DND-41 (cell line): ENCODE results near the gene SEC31B.

ENCODE experiments used
- ATAC-seq: fragments of 200-7000 bp; cut with Tn5 transposase; 3 replicates; pipeline ENCODE4 v1.9.1; 2021; ENCODE audit warnings: low read depth; ENCODE audit not compliant: insufficient read depth
- DNase-seq: peaks from one replicate; pipeline ENCODE4 v3.0.0-alpha.2; 2020
- H2AFZ ChIP-seq: 2 replicates; pipeline ENCODE4 v1.6.0; 2012; ENCODE audit warnings: low read depth, low read length
- H3K27ac ChIP-seq: 2 replicates; pipeline ENCODE4 v1.5.1; 2012; ENCODE audit warnings: low read length, inconsistent platforms
- H3K27me3 ChIP-seq: fragments of 200-600 bp; sonication (generic); 2 replicates; pipeline ENCODE4 v1.6.0; 2012; ENCODE audit warnings: low read length, mild to moderate bottlenecking, inconsistent platforms; ENCODE audit not compliant: insufficient read depth, poor library complexity
- H3K36me3 ChIP-seq: 2 replicates; pipeline ENCODE4 v1.5.1; 2012; ENCODE audit warnings: low read length, inconsistent platforms; ENCODE audit not compliant: insufficient read depth
- H3K4me1 ChIP-seq: 2 replicates; pipeline ENCODE4 v1.5.1; 2012; ENCODE audit warnings: mild to moderate bottlenecking, low read length; ENCODE audit not compliant: insufficient read depth
- H3K4me2 ChIP-seq: 2 replicates; pipeline ENCODE4 v1.6.0; 2012; ENCODE audit warnings: mild to moderate bottlenecking, moderate library complexity, low read length, inconsistent platforms; ENCODE audit not compliant: insufficient read depth
- H3K4me3 ChIP-seq, 2 experiments: fragments of 200-600 bp in 1 of 2; shearing (Covaris generic) in 1 of 2; 2 replicates each; pipeline ENCODE4 v1.5.1; 2012 to 2016; ENCODE audit warnings: inconsistent platforms in 2 of 2, low read length in 2 of 2, mild to moderate bottlenecking in 2 of 2, low read depth in 1 of 2, moderate library complexity in 1 of 2
- H3K79me2 ChIP-seq: 2 replicates; pipeline ENCODE4 v1.6.0; 2012; ENCODE audit warnings: low read length, inconsistent platforms; ENCODE audit not compliant: insufficient read depth
- H3K9ac ChIP-seq: 2 replicates; pipeline ENCODE4 v1.6.0; 2012; ENCODE audit warnings: low read depth, mild to moderate bottlenecking, inconsistent platforms, low read length, moderate library complexity
- H3K9me3 ChIP-seq: 2 replicates; pipeline ENCODE4 v1.5.1; 2012; ENCODE audit warnings: low read length, moderate library complexity, mild to moderate bottlenecking, inconsistent platforms; ENCODE audit not compliant: insufficient read depth, severe bottlenecking
- H4K20me1 ChIP-seq: 2 replicates; pipeline ENCODE4 v1.6.0; 2012; ENCODE audit warnings: low read length; ENCODE audit not compliant: insufficient read depth
- EZH2 ChIP-seq: IDR thresholded peaks from 3 replicates; pipeline ENCODE4 v1.6.1; 2012; ENCODE audit warnings: borderline replicate concordance, low read depth, mild to moderate bottlenecking, moderate library complexity, low read length, inconsistent platforms; ENCODE audit not compliant: severe bottlenecking
- TF ChIP-seq, protein P1 (sequence below): IDR thresholded peaks from 2 replicates; pipeline ENCODE4 v1.5.1; 2012; ENCODE audit warnings: borderline replicate concordance, low read length, moderate library complexity, mild to moderate bottlenecking; ENCODE audit not compliant: poor library complexity, severe bottlenecking; ENCODE audit errors: extremely low read depth

The SEC31B gene

DNA sequence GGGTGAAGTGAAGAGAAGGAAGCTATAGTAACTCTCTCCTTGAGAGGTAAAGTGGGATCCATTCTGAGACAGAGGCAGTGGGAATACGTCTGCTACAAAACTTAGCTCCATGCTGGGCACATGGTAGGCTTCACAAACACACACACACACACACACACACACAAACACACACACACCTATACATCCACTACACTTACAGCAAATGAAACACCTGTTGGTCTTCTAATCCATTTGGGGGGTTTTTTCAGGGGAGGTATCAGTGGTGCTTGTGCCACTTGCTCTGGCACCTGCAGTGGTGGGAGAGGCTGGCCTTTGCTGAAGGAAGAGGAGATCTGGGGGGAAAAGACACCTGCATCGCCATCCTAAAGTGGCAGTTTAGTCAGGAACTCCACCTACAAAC is 14.5 kb downstream of the SEC31B start:
- Histone ChIP-seq H3K4me2 (peak overlapping the region; percentile 5; the same call in 1 of the 2 replicates), H3K4me1 (peaks cover 51% of the 10 kb centered on the region)
- TF ChIP-seq, protein P1, sequence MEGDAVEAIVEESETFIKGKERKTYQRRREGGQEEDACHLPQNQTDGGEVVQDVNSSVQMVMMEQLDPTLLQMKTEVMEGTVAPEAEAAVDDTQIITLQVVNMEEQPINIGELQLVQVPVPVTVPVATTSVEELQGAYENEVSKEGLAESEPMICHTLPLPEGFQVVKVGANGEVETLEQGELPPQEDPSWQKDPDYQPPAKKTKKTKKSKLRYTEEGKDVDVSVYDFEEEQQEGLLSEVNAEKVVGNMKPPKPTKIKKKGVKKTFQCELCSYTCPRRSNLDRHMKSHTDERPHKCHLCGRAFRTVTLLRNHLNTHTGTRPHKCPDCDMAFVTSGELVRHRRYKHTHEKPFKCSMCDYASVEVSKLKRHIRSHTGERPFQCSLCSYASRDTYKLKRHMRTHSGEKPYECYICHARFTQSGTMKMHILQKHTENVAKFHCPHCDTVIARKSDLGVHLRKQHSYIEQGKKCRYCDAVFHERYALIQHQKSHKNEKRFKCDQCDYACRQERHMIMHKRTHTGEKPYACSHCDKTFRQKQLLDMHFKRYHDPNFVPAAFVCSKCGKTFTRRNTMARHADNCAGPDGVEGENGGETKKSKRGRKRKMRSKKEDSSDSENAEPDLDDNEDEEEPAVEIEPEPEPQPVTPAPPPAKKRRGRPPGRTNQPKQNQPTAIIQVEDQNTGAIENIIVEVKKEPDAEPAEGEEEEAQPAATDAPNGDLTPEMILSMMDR = no peak
- no peak for TF ChIP-seq EZH2

DNA sequence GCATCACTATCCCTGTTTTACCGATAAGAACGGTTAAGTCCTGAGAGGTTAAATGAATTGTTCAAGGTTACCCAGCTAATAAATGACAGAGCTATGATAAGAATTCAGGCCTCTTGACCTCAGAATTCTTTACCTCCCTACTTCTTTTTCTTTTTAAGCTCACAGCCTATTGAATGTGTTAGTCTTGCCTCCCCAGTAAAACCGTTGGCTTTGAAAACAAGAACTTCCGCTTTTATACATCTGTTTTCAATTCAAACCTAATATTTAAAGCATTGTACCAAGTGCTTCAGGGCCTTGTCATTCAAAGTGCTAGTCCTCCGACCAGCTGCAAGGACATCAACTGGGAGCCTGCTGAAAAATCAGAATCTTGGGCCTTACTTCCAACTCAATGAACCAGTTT is 15.6 kb downstream of the SEC31B start:
- no peak overlapping the region for H3K4me2 ChIP-seq
- peaks cover 13% of the 10 kb centered on the region for H3K79me2 ChIP-seq
- no peak overlapping the region for H3K27ac ChIP-seq
- H4K20me1 ChIP-seq = no peaks in the 10 kb centered on the region
- no peak overlapping the region for H2AFZ ChIP-seq
- no peak for DNase-seq
- H3K9me3 ChIP-seq = no peaks in the 10 kb centered on the region
- no peak overlapping the region for H3K4me3 ChIP-seq
- H3K9ac ChIP-seq = no peak overlapping the region
- H3K27me3 ChIP-seq = no peaks in the 10 kb centered on the region
- H3K36me3 ChIP-seq = peaks cover 69% of the 10 kb centered on the region
- ATAC-seq = no peak
- TF ChIP-seq, protein P1 = no peak
- TF ChIP-seq EZH2 = no peak
- H3K4me1 ChIP-seq = peaks cover 40% of the 10 kb centered on the region

More for the DNA sequence above, 14.5 kb downstream of the SEC31B start:
- Histone ChIP-seq H2AFZ (no peak overlapping the region), H3K27ac (no peak overlapping the region; the same call in none of the 2 replicates), H3K36me3 (peaks cover 58% of the 10 kb centered on the region), H3K4me3 (no peak overlapping the region), H3K9me3 (no peaks in the 10 kb centered on the region), H3K9ac (no peak overlapping the region), H3K79me2 (peaks cover 13% of the 10 kb centered on the region), H4K20me1 (no peaks in the 10 kb centered on the region), H3K27me3 (no peaks in the 10 kb centered on the region)
- ATAC-seq = no peak
- no peak for DNase-seq

DNA sequence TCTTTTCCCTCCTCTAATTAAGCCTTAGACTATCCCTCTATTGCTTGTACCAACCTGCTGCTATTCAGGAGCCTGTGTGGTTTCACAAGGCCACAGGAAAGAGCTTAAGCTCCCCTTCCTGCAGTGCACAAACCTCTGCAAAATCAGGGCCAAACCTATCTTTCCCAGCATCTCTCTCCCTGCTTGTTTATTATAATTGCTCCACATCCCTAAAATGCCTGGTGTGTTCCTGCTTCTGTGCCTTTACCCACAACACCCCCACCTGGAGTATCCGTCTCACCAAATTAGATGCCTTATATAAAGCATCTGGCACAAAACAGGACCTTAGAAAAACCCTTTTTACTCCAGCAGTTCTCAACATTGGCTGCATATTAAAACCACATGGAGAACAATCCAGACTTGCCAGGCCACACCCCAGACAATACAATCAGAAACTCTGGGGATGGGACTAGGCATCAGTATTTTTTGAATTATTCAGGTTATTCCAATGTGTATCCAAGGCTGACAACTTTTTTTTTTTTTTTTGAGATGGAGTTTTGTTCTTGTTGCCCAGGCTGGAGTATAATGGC is 16.7 kb downstream of the SEC31B start:
- Histone ChIP-seq H2AFZ (no peak overlapping the region), H3K9me3 (no peaks in the 10 kb centered on the region), H3K36me3 (peaks cover 79% of the 10 kb centered on the region), H3K4me2 (no peak overlapping the region), H3K27ac (no peak overlapping the region), H3K9ac (no peak overlapping the region), H4K20me1 (no peaks in the 10 kb centered on the region), H3K4me1 (peaks cover 30% of the 10 kb centered on the region), H3K79me2 (peaks cover 13% of the 10 kb centered on the region), H3K27me3 (no peaks in the 10 kb centered on the region), H3K4me3 (no peak overlapping the region)
- ATAC-seq (no peak), DNase-seq (no peak)
- TF ChIP-seq EZH2 = no peak
- TF ChIP-seq, protein P1 = no peak
